HG02798 (cell line): Measurements from ENCODE around the gene TRIM16.
A peak's percentile ranks its signal among the peaks of the same experiment; 100 is the strongest.
"Not testable (repeated sequence)": the region's sequence is repeated elsewhere in the genome, so short reads cannot be mapped to it uniquely, and the experiment has no call there.

ENCODE experiments used
- ATAC-seq: cut with Tn5 transposase; IDR thresholded peaks from one replicate; pipeline ENCODE4 v1.9.1; 2021; ENCODE audit warnings: mild to moderate bottlenecking; ENCODE audit not compliant: unreplicated experiment, poor library complexity

The TRIM16 gene

DNA sequence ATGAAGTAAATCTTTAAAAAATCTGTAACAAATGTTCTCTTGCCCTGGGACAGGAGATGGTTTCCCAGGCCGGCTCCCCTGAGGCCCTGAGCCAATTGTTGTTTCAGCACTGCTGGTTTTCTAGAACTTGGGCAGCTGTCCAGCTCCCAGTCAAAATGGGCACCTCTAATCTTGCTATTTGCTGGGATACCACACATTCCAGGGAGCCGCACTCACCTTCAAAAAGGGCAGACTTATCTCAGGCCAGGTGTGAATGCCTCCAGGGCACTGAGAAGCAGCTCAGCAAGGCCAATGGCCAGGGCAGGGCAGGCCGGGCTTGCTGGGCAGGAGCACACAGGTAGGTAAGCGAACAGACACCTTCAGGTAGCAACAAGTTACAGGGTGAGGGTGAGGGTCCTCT lies 24.4 kb downstream of the TRIM16 start:
- no peak for ATAC-seq

DNA sequence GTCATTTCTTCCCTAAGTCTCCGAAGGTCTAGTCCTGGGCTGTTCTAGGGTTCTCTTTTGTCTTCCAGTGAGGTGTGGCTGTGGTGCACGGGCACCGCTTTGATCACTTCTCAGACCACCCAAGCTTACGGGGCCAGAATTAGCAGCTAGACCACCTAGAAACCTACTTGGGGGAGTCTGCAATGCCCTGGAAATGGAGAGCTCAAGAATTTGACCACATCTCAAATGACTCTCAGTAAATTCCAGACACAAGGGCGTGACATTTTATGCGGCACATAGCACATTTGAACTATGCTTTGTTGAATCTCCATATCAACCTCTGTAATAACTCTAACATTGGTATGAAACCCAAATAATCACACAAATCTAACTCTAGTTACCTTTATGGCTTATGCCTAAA lies 24.9 kb downstream of the TRIM16 start:
- no peak for ATAC-seq

DNA sequence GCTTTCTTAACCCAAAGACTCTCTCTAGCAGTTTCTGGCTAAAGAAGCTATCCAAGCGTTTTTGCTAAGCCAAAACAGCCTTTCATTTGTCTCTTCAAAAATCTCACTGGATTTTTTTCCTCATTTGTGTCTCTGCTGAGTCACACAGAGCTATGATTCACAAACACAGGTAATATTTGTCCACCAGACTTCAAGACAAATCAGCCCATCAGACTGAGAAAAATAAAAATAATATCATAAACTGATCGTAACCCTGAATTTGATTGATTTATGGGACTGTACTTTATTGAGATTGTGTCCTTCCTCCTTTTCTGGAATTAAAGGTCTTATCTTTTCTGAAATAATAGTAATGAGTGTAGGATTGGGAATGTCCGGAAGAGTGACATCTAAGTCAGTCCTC lies 25.8 kb downstream of the TRIM16 start:
- ATAC-seq: no peak

DNA sequence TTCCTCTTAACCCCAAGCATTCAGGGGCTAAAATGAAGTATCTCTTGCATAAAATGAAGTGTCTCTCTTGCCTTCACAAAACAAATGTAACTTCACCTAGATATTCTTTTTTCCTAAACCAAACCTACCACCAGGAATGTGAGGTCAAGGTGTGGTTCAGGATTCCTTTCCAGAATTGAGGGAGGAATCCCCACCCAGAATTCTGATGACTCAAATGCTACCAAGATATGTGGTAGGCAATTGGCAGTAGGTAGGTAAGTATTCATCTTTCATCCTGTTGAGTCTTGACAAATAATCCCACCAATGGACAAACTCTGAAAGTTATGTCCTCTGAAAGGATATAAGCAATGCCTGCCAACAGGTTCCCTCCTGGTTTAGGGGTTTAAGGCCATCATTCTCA lies 26.2 kb downstream of the TRIM16 start:
- ATAC-seq: no peak

DNA sequence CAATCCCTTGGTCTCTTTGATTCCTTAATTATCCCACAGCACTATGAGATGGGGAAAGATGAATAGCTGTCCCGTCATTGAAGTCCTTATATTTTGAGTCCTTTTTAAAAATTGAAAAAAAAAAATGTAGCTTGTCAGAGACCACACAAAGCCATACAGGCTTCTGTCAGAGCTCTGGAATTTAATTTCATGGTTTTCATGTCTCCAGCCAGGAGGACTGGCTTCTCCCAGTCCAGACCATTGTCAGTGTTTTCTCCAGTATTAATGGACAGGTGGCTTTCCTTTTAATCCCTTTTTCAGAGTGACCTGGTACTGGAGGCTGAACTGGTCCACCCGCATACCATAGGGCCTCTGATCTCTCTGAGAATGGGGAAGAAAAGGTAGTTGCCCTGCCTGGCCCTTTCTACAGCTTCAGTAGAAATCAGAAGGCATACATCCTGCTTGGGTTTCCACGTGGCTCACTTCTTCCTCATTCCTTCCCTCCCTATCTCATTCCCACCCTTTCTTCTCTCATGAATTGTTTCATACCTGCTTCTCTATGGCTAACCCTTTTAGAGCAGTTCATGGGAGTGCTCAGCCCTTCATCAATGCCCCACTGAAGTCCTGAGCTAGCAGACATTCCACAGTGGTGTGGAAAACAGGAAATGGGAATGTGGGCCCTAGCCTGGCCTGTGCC lies 29.1 kb downstream of the TRIM16 start:
- ATAC-seq: no peak

DNA sequence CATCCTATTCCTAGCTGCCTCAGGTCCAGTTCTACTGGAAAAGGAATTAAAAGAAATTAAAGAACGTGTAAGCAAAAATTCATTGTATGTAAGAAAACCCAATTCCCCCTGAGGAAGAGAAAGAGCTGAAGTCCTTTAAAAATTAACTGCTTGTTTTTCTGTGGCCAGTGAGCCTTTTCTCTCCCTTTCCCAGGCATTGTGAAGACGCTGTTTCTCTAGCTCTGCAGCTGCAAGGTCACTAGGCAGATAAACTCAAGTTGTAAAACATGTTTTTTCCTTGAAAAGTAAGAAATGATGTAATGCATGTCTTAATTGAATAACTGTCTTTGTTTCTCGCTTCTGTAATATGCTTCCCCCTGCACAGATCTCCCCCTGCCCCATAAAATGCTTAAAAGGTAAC lies 29.7 kb downstream of the TRIM16 start:
- not testable (repeated sequence) for ATAC-seq

DNA sequence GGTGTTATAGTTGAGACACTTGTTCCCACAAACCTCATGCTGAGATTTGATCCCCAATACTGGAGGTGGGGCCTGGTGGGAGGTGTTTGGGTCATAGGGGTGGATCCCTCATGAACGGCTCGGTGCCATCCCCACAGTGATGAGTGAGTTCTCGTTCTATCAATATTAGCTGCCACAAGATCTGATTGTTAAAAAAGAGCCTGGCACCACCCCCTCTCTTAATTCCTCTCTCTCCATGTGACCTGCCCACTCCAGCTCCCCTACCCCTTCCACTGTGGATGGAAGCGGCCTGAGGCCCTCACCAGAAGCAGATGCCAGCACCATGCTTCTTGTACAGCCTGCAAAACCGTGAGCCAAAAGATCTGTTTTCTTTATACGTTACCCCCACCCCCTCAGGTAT lies 31.2 kb downstream of the TRIM16 start:
- no peak for ATAC-seq

DNA sequence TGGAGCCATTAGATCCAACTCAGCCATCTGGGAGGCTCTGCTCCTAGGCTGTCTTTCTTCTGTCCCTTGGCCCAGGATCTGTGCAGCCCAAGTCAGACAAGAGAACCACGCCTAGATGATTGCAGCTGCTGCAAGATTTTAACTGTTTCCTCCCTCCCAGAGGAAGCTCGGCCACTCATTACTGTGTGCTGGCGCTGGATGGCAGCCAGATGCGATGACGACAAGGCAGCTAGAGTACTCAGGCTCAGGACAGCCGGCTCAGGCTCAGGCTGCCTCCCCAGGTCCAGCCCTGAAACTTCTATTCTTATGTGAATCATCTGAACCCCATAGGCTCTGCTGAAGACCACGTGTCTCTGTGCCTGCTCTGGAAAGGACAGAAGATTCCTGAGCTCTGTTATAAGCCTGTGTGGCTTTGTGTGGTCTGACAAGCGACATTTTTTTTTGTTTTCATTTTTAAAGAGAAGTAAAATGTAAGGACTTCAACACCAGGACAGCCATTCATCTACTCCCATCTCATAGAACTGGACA lies 32.5 kb downstream of the TRIM16 start:
- peak; percentile 83 for ATAC-seq

DNA sequence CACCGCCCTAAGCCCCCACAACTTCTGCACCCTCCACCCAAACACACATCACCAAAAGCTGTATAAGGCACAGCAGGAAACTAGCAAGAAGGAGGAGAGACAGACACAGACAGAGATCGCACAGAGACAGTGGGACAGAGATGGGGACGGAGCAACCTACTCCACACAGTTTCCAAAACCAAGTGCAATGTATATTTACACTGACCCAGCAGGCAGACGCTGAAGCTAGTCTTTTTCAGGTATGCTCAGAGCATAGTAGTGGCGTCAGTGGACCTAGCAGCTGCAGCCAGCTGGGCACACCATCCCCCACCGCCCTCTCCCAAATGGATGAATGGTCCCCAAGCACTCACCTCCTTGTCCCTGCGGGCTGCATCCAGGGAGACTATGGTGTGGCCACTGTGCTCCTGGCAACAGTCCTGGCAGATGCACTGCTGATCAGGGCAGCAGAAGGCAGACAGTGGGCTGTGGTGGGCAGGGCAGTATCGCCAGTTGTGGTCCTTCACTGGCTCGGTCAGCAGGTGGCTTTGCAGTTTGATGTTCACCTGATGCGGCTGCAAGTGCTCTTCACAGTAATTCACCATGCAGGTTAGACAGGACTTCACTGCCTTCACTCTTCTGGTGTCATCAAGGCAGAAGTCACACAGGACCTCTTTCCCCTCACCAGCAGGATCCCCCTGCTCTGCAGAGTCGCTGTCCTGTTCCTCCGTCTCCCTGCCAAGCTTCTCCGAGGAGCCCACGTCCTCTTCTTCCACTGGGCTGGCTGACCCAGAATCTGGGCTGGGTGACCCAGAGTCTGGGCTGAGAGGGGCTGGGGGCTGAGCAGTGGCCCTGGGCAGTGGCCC lies 33.1 kb downstream of the TRIM16 start:
- ATAC-seq: no peak

DNA sequence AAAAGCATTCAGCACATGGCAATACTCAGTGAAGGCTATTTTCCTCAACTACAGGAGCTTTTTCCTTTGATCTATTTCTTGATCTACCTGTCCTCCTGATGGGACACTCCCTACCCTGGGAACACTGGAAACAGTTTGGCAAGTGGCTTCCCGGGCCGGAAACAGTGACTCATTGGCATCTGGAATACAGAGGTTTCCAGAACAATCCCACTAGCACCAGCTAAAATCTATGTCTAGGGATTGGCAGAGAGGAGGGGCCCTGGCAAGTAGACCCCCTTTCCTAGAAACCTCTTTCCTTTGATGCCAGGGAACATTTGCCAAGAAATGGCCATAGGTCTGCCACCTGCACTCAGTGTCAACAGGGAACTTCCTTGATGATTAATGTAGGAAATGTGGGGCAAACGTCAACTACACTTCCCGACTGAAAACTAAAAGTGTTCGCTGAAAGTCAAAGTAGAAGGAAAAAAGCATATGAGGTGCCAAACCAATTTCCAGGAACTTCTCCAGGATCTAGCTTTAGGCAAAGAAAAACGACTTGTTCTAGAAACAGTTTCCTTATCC lies 34.2 kb downstream of the TRIM16 start:
- no peak for ATAC-seq

DNA sequence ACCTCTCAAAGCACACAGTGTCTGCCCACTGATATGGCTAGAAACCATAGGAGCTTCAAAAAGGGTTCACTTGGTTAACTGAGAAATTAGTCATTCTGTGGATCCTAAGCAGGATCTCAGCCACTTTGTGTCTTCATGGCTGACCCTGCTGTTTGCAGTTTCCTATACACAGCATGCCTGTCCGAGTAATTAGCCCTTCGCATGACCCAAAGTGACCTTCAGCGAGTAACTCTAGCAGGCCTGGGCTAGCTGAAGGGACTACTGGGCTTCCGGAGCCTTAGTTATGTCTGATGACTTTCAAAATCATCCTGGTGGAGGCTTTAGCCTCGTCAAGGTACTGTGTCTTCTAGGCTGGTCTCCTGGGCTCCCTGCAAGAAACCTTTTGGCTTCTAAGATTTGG lies 35.7 kb downstream of the TRIM16 start:
- no peak for ATAC-seq

DNA sequence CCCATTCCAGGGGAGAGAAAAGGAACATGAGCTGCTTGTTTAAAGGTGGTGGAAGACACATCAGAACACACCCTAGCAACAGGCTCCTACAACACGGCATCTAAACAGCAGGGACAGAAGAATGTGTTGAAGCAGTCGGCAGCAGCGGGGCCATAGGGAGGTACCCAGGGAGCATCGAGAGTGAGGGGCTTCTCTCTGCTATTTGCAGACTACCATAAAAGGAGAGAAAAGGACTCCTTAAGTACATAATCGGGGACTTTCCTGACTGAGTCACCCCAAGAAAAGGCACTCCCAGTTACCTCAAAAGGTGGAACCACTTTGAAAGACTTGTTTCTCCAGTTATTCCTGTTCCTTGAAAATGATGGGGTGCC lies 38.2 kb downstream of the TRIM16 start:
- ATAC-seq: not testable (repeated sequence)

DNA sequence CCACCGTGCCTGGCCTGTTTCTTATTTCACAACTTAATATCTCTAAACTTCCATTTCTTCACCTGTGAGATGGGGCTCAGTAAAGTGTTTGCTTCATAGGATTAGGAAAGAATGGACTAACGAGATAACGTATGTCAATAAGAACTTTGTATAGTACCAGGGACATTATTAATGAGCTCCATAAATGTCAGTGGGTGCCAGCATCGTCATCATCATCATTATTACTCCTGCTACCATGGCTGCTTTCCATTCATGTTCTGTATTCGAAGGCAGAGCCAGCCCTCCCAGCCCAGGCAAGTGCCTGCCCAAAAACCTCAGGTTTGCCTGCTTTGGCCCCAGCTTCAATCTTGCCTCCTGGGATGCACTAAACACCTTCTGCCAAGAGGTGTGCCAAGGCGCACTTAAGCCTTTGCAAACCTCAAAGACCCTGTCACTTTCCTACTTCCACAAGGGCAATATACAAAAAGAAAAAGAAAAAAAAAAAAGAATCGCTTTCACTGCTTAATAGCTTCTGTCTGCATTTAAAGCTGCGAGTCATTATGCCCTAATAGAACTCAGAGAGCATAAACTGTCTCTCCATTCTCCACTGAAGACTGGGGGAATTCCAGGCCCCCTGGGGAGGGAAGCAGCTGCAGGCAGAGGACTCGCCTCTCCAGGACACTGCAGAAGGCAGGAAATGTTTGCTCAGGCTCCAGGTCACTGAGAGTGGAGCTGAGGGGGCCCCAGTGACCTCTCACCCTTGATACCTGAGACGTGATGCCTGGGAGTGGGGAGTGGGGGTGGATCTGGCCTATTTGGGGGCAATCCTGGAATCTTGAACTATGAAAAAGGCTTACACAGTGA lies 38.8 kb downstream of the TRIM16 start:
- ATAC-seq: not testable (repeated sequence)

DNA sequence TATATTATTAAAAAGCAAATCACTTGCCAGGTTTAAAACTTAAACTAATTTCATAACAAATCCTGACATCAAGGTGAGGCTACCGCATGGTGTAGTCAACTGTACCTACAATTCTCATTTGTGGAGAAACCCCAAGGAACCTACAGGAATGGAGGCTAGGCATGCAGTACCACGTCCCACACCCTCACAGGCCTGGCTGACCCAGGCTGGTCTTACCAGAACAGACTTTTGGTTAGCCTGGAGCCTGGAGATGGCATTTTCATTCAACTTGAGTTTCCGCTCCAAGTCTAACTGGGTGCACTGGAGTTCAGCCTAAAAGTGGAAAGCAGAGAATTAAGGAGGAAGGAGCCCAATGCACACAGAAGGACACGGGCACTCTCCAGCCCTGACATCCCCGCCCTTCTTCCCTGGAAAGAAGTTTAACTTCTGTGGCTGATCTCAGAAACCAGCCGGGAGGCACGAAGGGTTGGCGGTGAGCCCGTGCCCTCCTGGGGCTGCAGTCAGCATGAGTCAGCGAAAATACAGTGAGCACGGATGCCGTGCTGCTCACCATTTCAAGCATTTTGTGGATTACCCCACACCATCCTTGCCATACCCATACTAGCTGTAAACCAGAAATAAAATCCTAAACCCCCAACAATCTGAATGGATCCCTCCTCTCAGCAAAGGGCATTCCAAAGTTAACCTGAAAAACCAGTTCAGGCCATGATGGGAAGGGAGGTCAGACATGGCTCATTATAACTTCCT lies 41.4 kb downstream of the TRIM16 start:
- not testable (repeated sequence) for ATAC-seq

DNA sequence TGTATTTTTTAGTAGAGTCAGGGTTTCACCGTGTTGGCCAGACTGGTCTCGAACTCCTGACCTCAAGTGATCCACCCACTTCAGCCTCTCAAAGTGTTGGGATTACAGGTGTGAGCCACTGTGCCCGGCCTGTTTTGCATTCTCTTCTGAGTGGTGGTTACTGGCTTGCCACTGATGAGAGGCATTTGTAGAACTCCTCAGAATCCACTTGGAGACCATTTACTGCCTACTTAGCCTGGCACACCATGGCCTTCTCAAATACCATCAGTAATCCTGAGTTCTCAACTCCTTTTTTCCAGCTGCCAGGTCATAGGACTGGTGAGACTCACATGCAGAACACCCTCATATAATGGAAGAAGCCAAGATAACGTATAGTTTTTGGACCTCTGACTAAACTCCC lies 42.1 kb downstream of the TRIM16 start:
- not testable (repeated sequence) for ATAC-seq

DNA sequence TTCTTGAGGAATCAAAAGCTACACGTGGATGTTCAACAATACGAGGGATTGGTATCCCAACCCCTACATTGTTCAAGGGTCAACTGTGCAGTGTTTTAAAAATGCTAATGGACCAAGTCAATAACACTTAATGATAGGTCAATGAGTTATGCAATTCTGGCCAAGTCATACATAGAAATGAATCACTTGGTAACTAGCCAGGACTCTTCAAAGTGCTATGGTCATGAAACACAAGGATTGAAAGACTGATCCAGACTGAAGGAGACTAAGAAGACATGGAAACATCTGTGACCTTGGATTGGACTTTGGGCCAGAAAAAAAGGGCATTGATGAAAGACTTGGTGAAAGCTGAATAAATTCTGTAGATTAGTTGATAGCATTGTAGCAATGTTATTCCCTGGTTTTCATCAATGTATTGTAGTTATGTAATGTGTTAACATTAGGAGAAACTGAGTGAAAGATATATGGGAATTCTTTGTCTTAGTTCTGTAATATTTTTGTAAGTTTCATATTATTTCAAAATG lies 53.1 kb downstream of the TRIM16 start:
- ATAC-seq: not testable (repeated sequence)

DNA sequence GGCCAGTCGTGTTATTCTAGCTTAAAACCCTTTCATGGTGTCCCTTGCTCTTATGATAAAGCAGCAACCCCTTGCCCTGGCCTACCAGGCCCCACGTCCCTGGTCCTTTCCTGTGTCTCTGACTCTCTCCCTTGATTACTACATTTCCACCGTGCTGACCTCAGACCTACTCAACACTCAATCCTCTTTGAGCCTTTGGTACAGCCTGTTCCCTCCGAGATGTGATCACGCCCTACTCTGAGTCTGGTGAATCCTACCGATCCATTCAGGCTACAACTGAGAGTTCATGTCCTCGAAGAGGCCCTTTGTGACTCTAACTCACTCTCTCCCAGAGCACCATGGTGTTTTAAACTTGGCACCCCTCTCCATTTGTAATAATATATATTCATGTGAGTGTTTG lies 54.1 kb downstream of the TRIM16 start:
- ATAC-seq: not testable (repeated sequence)

DNA sequence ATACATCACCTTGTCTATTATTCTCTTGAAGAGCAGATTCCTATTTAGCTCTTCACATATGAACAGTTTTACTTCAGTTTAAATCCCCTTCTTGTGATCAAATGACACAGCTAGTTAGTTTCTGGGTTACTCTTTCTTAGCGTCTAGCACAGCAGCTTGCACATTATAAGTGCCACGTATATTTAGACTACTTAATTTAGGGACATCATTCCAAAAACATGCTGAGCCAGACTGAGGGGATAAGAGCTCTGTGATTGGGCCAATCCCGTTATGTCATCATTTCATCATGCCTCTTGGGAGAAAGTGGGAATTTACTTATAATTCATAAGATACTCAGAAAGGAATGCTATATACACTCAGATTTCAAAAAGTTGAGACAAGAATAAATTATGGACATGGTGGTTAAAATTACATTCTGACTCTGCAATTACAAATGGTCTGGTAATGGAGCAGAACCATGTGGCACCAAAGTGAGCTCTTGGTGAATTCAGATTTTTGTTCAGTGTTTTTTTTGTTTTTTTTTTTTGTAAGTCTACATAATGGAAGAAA lies 60.4 kb downstream of the TRIM16 start:
- not testable (repeated sequence) for ATAC-seq

DNA sequence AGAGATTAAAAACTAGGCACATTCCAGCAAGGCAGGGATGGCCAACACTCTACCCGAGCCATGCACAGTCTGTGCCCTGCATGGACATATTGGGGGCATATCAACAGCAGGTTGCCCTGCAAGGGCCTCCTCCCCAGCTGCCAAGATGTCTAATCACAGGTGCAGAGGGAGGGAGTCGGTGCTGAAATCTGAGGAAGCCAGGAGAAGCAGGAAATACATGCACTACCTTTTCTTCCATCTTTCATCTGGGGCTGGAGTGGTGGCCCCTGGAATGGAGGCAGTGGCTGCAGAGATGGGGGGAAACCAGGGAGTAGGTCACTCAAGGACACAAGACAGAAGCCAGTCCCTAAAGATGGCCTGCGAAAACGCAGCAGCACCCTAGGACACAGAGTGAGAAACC lies 60.9 kb downstream of the TRIM16 start:
- not testable (repeated sequence) for ATAC-seq
